Measurements from ENCODE around the gene LRRC32. TPM values are rescaled to one million over a fixed set of nuclear protein-coding genes. Genes with fewer than 3 reads are reported as not detected.
A peak's percentile ranks its signal among the peaks of the same experiment; 100 is the strongest.

LRRC32 gene
- total and polyA plus RNA-seq, 9 of the 15 experiments (the other 6 are each of a cell fraction or from before 2014, with no cell fraction given), result 0.10 to 0.50 (median 0.19) TPM; not detected in 5

- TF ChIP-seq STAT6 (CRISPR knock-in tag; IDR thresholded peaks at IDR 0.05) (0 out of 2 replicates have a peak, but pooled peaks have one; percentile 58), IRF9 (tag; IDR thresholded peaks at IDR 0.05) (0 out of 2 replicates have a peak, but pooled peaks have one; percentile 9), MLLT1 (IDR thresholded peaks at IDR 0.05) (no peak), ZBTB33 (CRISPR knock-in tag; IDR thresholded peaks at IDR 0.05) (no peak), ZFP1 (CRISPR knock-in tag; IDR thresholded peaks at IDR 0.05) (no peak), E4F1 (CRISPR knock-in tag; IDR thresholded peaks at IDR 0.05; ENCODE audit: borderline replicate concordance) (no peak), BHLHE40 (IDR thresholded peaks at IDR 0.05; ENCODE audit: low read length) (no peak), NFIC (IDR thresholded peaks at IDR 0.05) (no peak), ZBTB49 (CRISPR knock-in tag; IDR thresholded peaks at IDR 0.05; ENCODE audit: borderline replicate concordance) (no peak), POLR2AphosphoS5 (IDR thresholded peaks at IDR 0.05; ENCODE audit: control insufficient read depth, insufficient read depth, low read depth, low read length) (peak; percentile 25; the same call in 1 of the 2 replicates), E2F6 (IDR thresholded peaks at IDR 0.05; ENCODE audit: borderline replicate concordance in 1 of 2, extremely low read depth in 1 of 2, insufficient read depth in 1 of 2, insufficient read length in 1 of 2, low read depth in 1 of 2, low read length in 1 of 2, poor library complexity in 1 of 2, severe bottlenecking in 1 of 2) (no peak), CBFA2T3 (IDR thresholded peaks at IDR 0.05) (peak; percentile 88)
These were observed 29.0 kb upstream of the LRRC32 start (continued) for GRCh38 chr11:76699451-76700091.
